ENCODE data around the gene ECSCR.

- TF ChIP-seq POLR2AphosphoS5 (IDR thresholded peaks at IDR 0.05; ENCODE audit: low read depth, low read length): peak; percentile 47; the same call in 1 of the 2 replicates
- TF ChIP-seq CTCF (IDR thresholded peaks at IDR 0.05): no peak
- TF ChIP-seq SIN3A (IDR thresholded peaks at IDR 0.05; ENCODE audit: borderline replicate concordance, insufficient read depth, low read depth, low read length): peak; percentile 63; the same call in 1 of the 2 replicates
Observed at GRCh38 chr5:139403787-139404483, 58.6 kb downstream of the ECSCR start, which contains the start of gene SPATA24.
